Testis (tissue), 2 donors: ENCODE results near the gene TANK.

Source experiments
- POLR2A ChIP-seq: fragments of 450-650 bp; IDR thresholded peaks from one replicate; pipeline ENCODE4 v1.6.1; 2017; ENCODE audit warnings: antibody characterized with exemption, mild to moderate bottlenecking, moderate library complexity
- TF ChIP-seq, protein P1 (sequence below), 3 experiments: fragments of 450-650 bp in 2 of 3; fragments of 200-600 bp in 1 of 3; sonication (generic) in 1 of 3; IDR thresholded peaks; one replicate each; pipeline ENCODE4 v1.5.1; 2016 to 2019; ENCODE audit warnings: antibody characterized with exemption in 3 of 3, mild to moderate bottlenecking in 2 of 3, moderate library complexity in 1 of 3

- TF ChIP-seq POLR2A: no peak
- TF ChIP-seq, protein P1, sequence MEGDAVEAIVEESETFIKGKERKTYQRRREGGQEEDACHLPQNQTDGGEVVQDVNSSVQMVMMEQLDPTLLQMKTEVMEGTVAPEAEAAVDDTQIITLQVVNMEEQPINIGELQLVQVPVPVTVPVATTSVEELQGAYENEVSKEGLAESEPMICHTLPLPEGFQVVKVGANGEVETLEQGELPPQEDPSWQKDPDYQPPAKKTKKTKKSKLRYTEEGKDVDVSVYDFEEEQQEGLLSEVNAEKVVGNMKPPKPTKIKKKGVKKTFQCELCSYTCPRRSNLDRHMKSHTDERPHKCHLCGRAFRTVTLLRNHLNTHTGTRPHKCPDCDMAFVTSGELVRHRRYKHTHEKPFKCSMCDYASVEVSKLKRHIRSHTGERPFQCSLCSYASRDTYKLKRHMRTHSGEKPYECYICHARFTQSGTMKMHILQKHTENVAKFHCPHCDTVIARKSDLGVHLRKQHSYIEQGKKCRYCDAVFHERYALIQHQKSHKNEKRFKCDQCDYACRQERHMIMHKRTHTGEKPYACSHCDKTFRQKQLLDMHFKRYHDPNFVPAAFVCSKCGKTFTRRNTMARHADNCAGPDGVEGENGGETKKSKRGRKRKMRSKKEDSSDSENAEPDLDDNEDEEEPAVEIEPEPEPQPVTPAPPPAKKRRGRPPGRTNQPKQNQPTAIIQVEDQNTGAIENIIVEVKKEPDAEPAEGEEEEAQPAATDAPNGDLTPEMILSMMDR (IDR thresholded peaks at IDR 0.05): no peak
These were observed 9.5 kb upstream of the TANK start for GRCh38 chr2:161150704-161151103.
